Activated CD4-positive, alpha-beta memory T cell treated with anti-CD3 and anti-CD28 coated beads for 36 hours (primary cell): ENCODE data around the gene EIF2S2. TPM values are rescaled to one million over a fixed set of nuclear protein-coding genes. Genes with fewer than 3 reads are reported as not detected.
"Not testable (repeated sequence)": the region's sequence is repeated elsewhere in the genome, so short reads cannot be mapped to it uniquely, and the experiment has no call there.

Experiments used
- CTCF ChIA-PET: fragments of 350-600 bp; sonication (Branson Sonifier 250); formaldehyde crosslinking; loops from one replicate; lab custom pipeline; 2021; ENCODE audit warnings: antibody characterized with exemption, inconsistent platforms; lab: Charles Lee
- POLR2A ChIA-PET: fragments of 350-600 bp; sonication (Branson Sonifier 250); formaldehyde crosslinking; loops from one replicate; lab custom pipeline; 2021; ENCODE audit warnings: antibody characterized with exemption; lab: Charles Lee
- DNase-seq: peaks from one replicate; pipeline ENCODE4 v3.0.0-alpha.2; 2020
- H3K27ac Mint-ChIP-seq: one replicate; pipeline ENCODE4 v1.8.0; 2021; ENCODE audit warnings: mixed read lengths
- H3K27me3 Mint-ChIP-seq: one replicate; pipeline ENCODE4 v1.8.0; 2021; ENCODE audit warnings: mixed read lengths
- H3K36me3 Mint-ChIP-seq: one replicate; pipeline ENCODE4 v1.8.0; 2021; ENCODE audit warnings: mixed read lengths
- H3K4me1 Mint-ChIP-seq: one replicate; pipeline ENCODE4 v1.8.0; 2021; ENCODE audit warnings: low read depth, mixed read lengths
- H3K4me3 Mint-ChIP-seq: one replicate; pipeline ENCODE4 v1.8.0; 2021; ENCODE audit warnings: mild to moderate bottlenecking, mixed read lengths
- H3K9me3 Mint-ChIP-seq: one replicate; pipeline ENCODE4 v1.8.0; 2021; ENCODE audit warnings: mixed read lengths
- intact Hi-C: fragments of 100-400 bp; cut with micrococcal nuclease; formaldehyde crosslinking; loops from one replicate; pipeline ENCODE4 v1.15.1; 2023
- total RNA-seq, 2 experiments: library from RNA; stranded (reverse); gene quantifications; one replicate each; pipeline ENCODE4 v1.2.3, GENCODE V29; 2021

The EIF2S2 gene
- total RNA-seq, 2 experiments from 2014 or later = 151 to 155 TPM

DNA sequence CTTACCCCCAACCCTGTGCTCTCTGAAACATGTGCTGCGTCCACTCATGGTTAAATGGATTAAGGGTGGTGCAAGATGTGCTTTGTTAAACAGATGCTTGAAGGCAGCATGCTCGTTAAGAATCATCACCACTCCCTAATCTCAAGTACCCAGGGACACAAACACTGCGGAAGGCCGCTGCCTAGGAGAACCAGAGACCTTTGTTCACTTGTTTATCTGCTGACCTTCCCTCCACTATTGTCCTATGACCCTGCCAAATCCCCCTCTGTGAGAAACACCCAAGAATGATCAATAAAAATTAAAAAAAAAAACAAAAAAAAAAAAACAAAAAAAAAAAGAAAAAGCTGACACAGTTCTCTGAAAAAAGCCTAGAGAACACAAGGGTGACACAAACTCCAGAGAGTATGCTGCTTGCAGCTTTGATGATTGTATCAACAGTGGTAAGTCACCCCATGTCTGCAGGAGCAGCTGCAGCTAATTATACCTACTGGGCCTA lies 21.4 kb upstream of the EIF2S2 start:
- H3K27ac Mint-ChIP-seq, H3K36me3 Mint-ChIP-seq, DNase-seq, H3K9me3 Mint-ChIP-seq, H3K4me3 Mint-ChIP-seq, H3K27me3 Mint-ChIP-seq, H3K4me1 Mint-ChIP-seq, intact Hi-C loops, CTCF ChIA-PET, POLR2A ChIA-PET: not testable (repeated sequence)

DNA sequence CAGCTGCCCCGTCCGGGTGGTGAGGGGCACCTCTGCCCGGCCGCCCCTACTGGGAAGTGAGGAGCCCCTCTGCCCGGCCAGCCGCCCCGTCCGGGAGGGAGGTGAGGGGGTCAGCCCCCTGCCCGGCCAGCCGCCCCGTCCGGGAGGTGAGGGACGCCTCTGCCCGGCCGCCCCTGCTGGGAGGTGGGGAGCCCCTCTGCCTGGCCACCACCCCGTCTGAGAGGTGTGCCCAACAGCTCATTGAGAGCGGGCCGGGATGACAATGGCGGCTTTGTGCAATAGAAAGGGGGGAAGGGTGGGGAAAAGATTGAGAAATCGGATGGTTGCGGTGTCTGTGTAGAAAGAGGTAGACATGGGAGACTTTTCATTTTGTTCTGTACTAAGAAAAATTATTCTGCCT lies 20.9 kb upstream of the EIF2S2 start:
- H3K9me3 Mint-ChIP-seq, H3K36me3 Mint-ChIP-seq, intact Hi-C loops, CTCF ChIA-PET, DNase-seq, POLR2A ChIA-PET, H3K4me1 Mint-ChIP-seq, H3K4me3 Mint-ChIP-seq, H3K27ac Mint-ChIP-seq, H3K27me3 Mint-ChIP-seq: not testable (repeated sequence)

DNA sequence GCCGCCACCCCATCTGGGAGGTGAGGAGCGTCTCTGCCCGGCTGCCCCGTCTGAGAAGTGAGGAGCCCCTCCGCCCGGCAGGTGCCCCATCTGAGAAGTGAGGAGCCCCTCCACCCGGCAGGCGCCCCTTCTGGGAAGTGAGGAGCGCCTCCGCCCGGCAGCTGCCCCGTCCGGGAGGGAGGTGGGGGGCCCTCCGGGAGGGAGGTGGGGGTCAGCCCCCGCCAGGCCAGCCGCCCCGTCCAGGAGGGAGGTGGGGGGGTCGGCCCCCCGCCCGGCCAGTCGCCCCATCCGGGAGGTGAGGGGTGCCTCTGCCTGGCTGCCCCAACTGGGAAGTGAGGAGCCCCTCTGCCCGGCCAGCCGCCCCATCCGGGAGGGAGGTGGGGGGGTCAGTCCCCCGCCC lies 20.4 kb upstream of the EIF2S2 start:
- H3K4me1 Mint-ChIP-seq, H3K27ac Mint-ChIP-seq, H3K27me3 Mint-ChIP-seq, POLR2A ChIA-PET, H3K36me3 Mint-ChIP-seq, intact Hi-C loops, H3K9me3 Mint-ChIP-seq, H3K4me3 Mint-ChIP-seq, DNase-seq, CTCF ChIA-PET: not testable (repeated sequence)

DNA sequence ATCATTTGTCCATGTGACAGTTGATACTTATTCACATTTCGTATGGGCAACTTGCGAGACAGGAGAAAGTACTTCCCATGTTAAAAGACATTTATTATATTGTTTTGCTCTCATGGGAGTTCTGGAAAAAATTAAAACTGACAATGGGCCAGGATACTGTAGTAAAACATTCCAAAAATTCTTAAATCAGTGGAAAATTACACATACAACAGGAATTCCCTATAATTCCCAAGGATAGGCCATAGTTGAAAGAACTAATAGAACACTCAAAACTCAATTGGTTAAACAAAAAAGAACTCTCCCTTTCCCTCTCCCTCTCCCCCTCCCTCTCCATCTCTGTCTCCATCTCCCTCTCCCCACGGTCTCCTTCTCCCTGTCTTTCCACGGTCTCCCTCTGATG lies 19.4 kb upstream of the EIF2S2 start:
- H3K4me3 Mint-ChIP-seq = no peak overlapping the region
- H3K9me3 Mint-ChIP-seq = no peaks in the 10 kb centered on the region
- H3K4me1 Mint-ChIP-seq = peaks cover 4% of the 10 kb centered on the region
- H3K27ac Mint-ChIP-seq = no peak overlapping the region
- intact Hi-C loops = no loop called here
- ChIA-PET CTCF (interaction anchor here (1.2 to 4.6 kb wide), 2 partner anchors 216 to 339 kb away, joined by 4 to 36 read pairs; no protein-coding TSS in a partner anchor), POLR2A (no interaction called here)
- H3K36me3 Mint-ChIP-seq = no peaks in the 10 kb centered on the region
- DNase-seq = no peak
- H3K27me3 Mint-ChIP-seq = no peaks in the 10 kb centered on the region

DNA sequence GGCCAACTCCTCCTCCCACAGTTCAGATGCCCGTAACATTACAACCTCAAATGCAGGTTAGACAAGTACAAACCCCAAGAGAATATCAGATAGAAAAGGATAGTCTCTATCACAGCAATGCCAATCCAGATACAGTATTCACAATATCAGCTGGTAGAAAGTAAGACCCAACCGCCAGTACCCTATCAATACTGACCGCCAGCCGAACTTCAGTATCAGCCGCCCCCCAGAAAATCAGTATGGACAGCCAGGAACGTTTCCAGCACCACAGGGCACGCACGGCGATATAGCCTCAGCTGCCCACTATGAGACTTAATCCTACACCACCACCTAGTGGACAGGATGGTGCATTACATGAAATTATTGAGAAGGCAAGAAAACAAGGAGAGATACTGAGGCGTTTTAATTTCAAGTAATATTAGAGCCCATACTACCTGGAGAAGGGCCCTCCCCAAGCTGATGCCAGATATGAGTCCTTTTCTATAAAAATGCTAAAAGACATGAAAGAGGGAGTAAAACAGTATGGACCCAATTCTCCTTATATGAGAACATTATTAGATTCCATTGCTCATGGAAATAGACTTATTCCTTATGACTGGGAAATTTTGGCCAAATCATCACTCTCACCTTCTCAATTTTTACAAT lies 17.6 kb upstream of the EIF2S2 start:
- intact Hi-C loops = loop anchor here (1.0 to 2.0 kb wide), 5 partner anchors 60 to 267 kb away; no protein-coding TSS in a partner anchor
- peak; percentile 46 for DNase-seq
- no peaks in the 10 kb centered on the region for H3K36me3 Mint-ChIP-seq
- H3K4me3 Mint-ChIP-seq = peak overlapping the region; percentile 0
- peaks cover 4% of the 10 kb centered on the region for H3K27me3 Mint-ChIP-seq
- H3K27ac Mint-ChIP-seq = peak overlapping the region; percentile 38
- H3K9me3 Mint-ChIP-seq = no peaks in the 10 kb centered on the region
- H3K4me1 Mint-ChIP-seq = peaks cover 7% of the 10 kb centered on the region
- POLR2A ChIA-PET = interaction anchor here (0.5 kb wide), 1 partner anchor 216 kb away, joined by 3 read pairs; no protein-coding TSS in a partner anchor
- CTCF ChIA-PET = interaction anchor here (0.8 to 4.6 kb wide), 11 partner anchors 9 to 266 kb away, joined by 3 to 36 read pairs (median 4); no protein-coding TSS in a partner anchor

DNA sequence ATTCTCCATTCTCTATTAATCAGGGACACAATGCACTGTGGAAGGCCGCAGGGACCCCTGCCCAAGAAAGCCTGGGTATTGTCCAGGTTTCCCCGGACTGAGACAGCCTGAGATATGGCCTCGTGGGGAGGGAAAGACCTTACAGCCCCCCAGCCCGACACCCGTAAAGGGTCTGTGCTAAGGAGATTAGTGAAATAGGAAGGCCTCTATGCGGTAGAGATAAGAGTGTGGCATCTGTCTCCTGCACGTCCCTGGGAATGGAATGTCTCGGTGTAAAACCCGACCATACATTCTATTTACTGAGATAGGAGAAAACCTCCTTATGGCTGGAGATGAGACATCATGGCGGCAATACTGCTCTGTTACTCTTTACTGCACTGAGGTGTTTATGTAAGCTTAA lies 15.7 kb upstream of the EIF2S2 start:
- Mint-ChIP-seq H3K36me3 (no peaks in the 10 kb centered on the region), H3K4me3 (no peak overlapping the region), H3K27ac (no peak overlapping the region), H3K4me1 (peaks cover 13% of the 10 kb centered on the region), H3K9me3 (no peaks in the 10 kb centered on the region), H3K27me3 (peaks cover 4% of the 10 kb centered on the region)
- CTCF ChIA-PET = interaction anchor here (0.6 to 4.6 kb wide), 3 partner anchors 98 to 336 kb away, joined by 3 to 36 read pairs (median 8); no protein-coding TSS in a partner anchor
- intact Hi-C loops = loop anchor here (2.0 kb wide), 1 partner anchor 265 kb away; no protein-coding TSS in a partner anchor
- no peak for DNase-seq
- POLR2A ChIA-PET = no interaction called here

DNA sequence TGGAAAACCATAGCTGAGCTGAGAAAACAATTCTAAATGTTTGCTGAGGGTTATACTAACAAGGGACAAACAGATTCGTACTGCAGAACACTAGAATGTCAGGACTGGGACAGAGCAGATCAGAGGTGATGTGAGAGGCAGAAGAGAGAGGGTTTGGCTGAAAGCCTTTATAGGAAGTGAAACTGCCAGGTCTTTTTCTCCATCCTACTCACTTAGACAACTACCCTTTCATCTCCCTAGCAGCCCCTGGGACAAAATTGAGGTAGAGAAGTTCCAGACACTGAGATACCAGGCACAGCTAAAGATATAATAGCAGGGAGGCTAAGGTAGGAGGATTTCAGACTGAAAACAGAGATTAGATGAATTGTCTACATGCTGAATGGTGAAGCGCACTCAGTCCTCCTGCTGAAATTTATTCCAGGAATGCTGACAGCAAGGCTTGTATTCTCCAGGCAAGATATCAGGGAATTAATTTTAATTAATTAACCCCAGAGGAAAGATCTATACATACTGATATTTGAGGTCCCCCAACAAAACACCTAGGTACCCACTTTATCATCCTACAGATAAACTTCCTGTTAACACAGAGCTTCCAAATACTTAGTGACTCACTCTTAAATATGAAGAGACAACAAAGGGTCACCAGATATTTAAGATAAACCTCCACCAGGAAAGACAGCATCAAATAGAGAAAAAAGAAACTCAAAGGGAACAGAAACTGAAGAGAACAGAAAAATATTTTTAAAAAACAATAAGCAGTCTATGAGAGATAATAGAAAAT lies 12.6 kb upstream of the EIF2S2 start:
- intact Hi-C loops = no loop called here
- POLR2A ChIA-PET = no interaction called here
- H3K27ac Mint-ChIP-seq = no peak overlapping the region
- H3K27me3 Mint-ChIP-seq = peaks cover 4% of the 10 kb centered on the region
- CTCF ChIA-PET = interaction anchor here (1.3 kb wide), 1 partner anchor 191 kb away, joined by 3 read pairs; no protein-coding TSS in a partner anchor
- peaks cover 13% of the 10 kb centered on the region for H3K4me1 Mint-ChIP-seq
- no peaks in the 10 kb centered on the region for H3K9me3 Mint-ChIP-seq
- no peak overlapping the region for H3K4me3 Mint-ChIP-seq
- DNase-seq = no peak
- H3K36me3 Mint-ChIP-seq = no peaks in the 10 kb centered on the region

DNA sequence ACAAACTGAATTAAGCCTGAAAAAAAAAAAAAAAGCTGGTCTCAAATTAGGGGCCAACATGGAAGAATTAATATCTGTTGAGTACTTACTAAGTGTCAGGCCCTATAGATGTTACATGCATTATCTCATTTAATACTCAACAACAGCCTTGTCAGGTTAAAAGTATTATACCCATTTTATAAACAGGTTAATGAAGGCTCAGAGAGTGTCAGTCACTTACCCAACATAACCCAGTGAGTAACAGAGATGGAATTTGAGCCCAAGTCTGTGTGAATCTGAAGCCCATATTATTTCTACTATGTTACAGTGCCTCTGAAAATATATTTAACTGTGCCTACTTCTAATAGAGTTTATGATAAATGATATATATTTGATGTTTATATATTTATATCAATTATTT lies 11.3 kb upstream of the EIF2S2 start:
- intact Hi-C loops = no loop called here
- Mint-ChIP-seq H3K27ac (no peak overlapping the region), H3K36me3 (no peaks in the 10 kb centered on the region), H3K4me1 (peaks cover 9% of the 10 kb centered on the region), H3K4me3 (no peak overlapping the region), H3K27me3 (peaks cover 4% of the 10 kb centered on the region), H3K9me3 (no peaks in the 10 kb centered on the region)
- ChIA-PET CTCF (interaction anchor here (0.9 to 1.1 kb wide), 2 partner anchors 11 to 331 kb away, joined by 4 to 6 read pairs; partner anchors contain the start of gene EIF2S2), POLR2A (no interaction called here)
- no peak for DNase-seq

DNA sequence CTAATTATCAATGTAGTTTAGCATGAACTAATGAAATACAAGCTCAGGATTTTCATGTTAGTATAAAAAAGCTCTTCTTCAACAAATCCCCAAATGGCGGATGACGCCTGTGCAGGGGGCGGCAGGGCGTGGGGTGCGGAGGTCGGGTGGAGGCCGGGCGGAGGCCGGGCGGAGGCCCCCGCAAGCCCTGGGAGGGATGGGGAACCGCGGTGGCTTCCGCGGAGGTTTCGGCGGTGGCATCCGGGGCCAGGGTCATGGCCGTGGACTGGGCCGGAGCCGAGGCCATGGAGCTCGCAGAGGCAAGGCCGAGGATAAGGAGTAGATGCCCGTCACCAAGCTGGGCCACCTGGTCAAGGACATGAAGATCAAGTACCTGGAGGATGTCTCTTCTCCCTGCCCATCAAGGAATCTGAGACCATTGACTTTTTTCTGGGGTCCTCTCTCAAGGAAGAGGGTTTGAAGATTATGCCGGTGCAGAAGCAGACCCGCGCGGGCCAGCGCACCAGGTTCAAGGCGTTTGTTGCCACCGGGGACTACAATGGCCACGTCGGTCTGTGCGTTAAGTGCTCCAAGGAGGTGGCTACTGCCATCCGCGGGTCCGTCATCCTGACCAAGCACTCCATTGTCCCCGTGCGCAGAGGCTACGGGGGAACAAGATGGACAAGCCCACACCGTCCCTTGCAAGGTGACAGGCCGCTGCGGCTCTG lies 10.4 kb upstream of the EIF2S2 start:
- peaks cover 4% of the 10 kb centered on the region for H3K27me3 Mint-ChIP-seq
- ChIA-PET CTCF (interaction anchor here (0.9 to 1.4 kb wide), 5 partner anchors 10 to 648 kb away, joined by 3 to 6 read pairs (median 3); partner anchors contain the start of gene EIF2S2), POLR2A (no interaction called here)
- no peaks in the 10 kb centered on the region for H3K36me3 Mint-ChIP-seq
- intact Hi-C loops = no loop called here
- no peaks in the 10 kb centered on the region for H3K9me3 Mint-ChIP-seq
- DNase-seq = no peak
- peaks cover 9% of the 10 kb centered on the region for H3K4me1 Mint-ChIP-seq
- no peak overlapping the region for H3K27ac Mint-ChIP-seq
- no peak overlapping the region for H3K4me3 Mint-ChIP-seq

DNA sequence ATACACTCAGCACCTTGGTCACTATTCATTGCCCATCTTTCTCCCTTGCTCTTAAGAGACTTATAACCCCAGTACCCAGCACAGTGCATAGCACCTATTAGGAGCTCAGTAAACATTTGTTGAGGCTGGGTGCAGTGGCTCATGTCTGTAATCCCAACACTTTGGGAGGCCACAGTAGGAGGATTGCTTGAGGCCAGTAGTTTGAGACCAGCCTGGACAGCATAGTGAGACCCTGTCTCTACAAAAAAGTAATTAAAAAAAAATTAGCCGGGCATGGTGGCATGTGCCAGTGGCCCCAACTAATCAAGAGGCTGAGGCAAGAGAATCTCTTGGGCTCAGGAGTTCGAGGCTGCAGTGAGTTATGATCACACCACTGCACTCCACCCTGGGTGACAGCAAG lies 8.2 kb upstream of the EIF2S2 start:
- H3K9me3 Mint-ChIP-seq = no peaks in the 10 kb centered on the region

DNA sequence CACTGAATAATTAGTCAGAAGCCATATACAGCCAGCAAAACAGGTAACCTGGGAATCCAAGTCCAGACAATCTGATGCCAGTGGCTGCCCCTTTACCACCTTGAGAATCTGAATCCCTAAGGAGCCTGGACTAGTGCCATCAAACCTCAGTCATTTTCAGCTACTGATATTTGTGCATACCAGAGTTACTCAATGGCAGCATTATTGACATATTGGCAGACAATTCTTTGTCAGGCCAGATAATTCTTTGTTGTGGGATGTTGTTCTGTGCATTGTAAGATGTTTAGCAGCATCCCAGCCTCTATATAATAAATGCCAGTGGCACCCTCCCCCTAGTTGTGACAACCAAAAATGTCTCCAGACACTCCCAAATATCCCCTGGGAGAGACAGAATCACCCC lies 3.2 kb upstream of the EIF2S2 start:
- Mint-ChIP-seq H3K27ac (no peak overlapping the region), H3K4me1 (peaks cover 11% of the 10 kb centered on the region), H3K27me3 (no peaks in the 10 kb centered on the region), H3K4me3 (no peak overlapping the region), H3K36me3 (peaks cover 13% of the 10 kb centered on the region), H3K9me3 (no peaks in the 10 kb centered on the region)
- intact Hi-C loops = loop anchor here (10.0 kb wide), 1 partner anchor 50 kb away; no protein-coding TSS in a partner anchor
- CTCF ChIA-PET = interaction anchor here (1.3 kb wide), 1 partner anchor 200 kb away, joined by 5 read pairs; no protein-coding TSS in a partner anchor
- POLR2A ChIA-PET = no interaction called here
- no peak for DNase-seq

More for the DNA sequence above, 8.2 kb upstream of the EIF2S2 start:
- CTCF ChIA-PET = interaction anchor here (1.9 kb wide), 1 partner anchor 9 kb away, joined by 7 read pairs; no protein-coding TSS in a partner anchor
- H3K27ac Mint-ChIP-seq = no peak overlapping the region
- intact Hi-C loops = no loop called here
- peaks cover 9% of the 10 kb centered on the region for H3K4me1 Mint-ChIP-seq
- no peaks in the 10 kb centered on the region for H3K36me3 Mint-ChIP-seq
- POLR2A ChIA-PET = no interaction called here
- no peaks in the 10 kb centered on the region for H3K27me3 Mint-ChIP-seq
- DNase-seq = no peak
- no peak overlapping the region for H3K4me3 Mint-ChIP-seq
